HCEC 1CT (cell line): ENCODE results near the gene FKBP4.
"Not testable (repeated sequence)": the region's sequence is repeated elsewhere in the genome, so short reads cannot be mapped to it uniquely, and the experiment has no call there.

Experiments used
- DNase-seq: peaks from one replicate; pipeline ENCODE4 v3.0.0-alpha.2; 2017

Gene FKBP4, protein sequence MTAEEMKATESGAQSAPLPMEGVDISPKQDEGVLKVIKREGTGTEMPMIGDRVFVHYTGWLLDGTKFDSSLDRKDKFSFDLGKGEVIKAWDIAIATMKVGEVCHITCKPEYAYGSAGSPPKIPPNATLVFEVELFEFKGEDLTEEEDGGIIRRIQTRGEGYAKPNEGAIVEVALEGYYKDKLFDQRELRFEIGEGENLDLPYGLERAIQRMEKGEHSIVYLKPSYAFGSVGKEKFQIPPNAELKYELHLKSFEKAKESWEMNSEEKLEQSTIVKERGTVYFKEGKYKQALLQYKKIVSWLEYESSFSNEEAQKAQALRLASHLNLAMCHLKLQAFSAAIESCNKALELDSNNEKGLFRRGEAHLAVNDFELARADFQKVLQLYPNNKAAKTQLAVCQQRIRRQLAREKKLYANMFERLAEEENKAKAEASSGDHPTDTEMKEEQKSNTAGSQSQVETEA

DNA sequence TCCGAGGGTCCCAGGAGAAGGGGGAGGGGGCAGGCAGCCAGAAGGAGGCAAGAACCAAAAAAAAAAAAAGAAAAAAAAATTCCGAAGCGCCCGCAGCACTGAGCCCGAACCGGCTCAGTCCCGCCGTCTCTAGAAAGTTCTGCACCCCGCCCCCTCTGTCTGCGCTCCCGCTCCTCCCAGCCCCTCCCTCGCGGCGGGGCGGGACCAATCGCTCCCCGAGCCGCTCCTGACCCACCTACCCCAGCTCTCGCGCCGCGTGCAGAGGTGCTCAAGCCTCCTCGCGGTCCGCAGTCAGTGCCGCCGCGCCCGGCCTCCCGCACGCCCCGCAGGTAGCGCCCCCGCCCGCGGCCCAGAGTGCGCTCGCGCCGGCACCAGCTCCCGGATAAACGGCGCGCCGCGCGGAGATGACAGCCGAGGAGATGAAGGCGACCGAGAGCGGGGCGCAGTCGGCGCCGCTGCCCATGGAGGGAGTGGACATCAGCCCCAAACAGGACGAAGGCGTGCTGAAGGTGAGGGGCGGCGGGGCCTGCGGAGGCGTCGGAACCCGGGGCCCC is at the start of gene FKBP4:
Gene FKBP4, plus strand, starts transcription at position 235 of the 554 bp plus-strand sequence. Its CDS starts 170 bp downstream, at position 405.
- DNase-seq = peak; percentile 65

DNA sequence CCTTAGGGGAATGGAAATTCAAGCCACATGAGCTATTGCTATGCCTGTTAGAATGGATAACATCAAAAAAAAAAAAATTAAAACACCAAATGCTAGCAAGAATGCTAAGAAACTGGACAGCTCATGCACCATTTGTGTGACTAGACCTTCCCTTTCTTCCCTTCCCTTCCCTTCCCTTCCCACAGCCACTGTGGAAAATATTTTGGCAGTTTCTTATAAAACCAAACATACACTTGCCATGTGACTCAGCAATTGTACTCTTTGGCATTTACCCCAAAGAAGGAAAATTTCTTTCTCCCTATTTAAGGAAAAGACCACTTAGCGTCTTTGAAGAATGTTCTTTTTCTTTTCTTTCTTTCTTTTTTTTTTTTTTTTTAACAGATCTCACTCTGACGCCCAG is 49.1 kb upstream of the FKBP4 start:
- no peak for DNase-seq

DNA sequence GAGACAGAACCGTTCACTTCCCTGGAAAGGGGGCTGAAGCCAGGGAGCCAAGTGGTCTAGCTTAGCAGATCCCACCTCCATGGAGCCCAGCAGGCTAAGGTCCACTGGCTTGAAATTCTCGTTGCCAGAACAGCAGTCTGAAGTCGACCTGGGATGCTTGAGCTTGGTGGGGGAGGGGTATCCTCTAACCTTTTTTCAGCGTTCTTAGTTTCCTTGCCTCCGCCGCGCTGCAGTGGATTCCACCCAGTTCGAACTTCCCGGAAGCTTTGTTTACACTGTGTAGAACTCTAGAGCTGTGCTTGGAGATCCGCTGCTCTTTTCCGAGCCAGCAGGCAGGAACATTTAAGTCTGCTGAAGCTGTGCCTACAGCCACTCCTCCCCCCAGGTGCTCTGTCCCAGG is 45.2 kb upstream of the FKBP4 start:
- DNase-seq = no peak

DNA sequence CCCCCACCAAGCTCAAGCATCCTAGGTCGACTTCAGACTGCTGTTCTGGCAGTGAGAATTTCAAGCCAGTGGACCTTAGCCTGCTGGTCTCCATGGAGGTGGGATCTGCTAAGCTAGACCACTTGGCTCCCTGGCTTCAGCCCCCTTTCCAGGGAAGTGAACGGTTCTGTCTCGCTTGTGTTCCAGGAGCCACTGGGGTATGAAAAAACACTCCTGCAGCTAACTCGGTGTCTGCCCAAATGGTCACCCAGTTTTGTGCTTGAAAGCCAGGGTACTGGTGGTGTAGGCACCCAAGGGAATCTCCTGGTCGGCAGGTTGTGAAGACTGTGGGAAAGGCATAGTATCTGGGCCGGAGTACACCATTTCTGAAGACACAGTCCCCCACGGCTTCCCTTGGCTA is 44.6 kb upstream of the FKBP4 start:
- no peak for DNase-seq

DNA sequence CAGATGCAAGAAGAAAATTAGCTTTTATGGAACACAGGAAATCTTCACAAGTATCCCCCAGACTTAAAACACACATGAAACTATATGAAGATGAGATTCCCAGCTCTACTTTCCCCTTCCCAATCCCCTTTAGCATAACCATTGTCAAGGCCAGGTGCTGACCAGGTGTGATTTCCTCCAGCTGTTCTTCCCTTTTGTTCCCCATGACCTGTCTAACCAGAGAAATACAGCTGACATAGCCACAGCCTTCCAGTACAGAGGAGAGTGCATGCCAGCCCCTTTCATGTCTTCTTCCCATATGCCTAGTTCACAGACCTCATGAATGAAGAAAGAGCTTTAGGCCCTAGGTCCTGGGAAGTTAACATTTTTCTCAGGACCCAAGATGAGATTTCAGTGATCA is 43.5 kb upstream of the FKBP4 start:
- no peak for DNase-seq

DNA sequence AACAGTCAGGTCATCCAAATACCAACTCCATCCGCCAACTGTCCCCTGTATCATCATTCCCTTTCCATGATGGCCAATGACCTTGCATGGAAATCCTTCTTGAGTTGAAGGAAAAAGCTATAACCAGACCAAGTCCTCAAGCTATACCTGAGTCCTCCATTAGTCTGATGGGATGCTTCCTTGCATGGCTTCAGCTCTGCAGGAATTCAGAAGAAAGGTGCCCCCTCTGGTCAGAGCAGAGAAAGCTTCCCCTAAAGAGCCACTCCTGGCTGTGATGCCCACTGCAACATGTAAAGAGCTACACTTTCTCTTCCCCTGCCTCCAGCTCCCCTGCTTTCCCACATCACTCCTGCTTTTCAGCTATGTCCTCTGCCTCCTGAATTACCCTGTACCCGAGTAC is 43.1 kb upstream of the FKBP4 start:
- DNase-seq = no peak

DNA sequence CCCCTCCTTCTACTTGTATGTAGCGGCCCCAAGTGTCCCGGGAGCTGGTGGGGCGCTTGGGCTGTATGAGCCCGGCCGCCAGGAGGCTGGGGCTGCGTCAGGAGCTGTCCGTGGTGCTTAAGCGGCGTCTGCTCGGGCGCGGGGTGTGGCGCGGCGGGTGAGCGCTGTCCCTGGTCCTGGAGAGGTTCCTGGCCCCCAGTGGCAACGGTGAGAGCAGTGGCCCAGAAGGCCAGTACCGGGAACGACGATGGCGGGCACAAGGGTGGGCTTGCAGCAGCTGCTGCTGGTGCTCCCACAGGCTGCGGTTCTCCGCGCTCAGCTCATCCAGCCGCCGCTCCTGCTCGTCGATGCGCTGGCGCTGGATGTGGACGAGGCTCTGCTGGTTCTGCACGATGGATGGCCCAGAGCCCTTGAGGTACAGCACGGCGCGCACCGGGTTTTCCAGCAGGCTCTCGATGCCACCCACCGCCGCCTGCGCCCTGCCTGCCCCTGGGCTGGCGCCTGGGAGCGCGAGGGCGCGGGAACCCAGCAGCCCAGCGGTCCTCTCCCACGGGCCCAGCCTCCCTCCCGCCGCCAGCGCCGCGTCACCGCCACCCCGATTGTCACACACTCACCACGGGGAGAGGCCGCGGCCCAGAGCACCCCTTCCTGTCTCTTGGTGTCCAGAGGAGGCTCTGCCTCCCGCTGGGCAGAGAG is 41.9 kb upstream of the FKBP4 start:
- peak; percentile 21 for DNase-seq

DNA sequence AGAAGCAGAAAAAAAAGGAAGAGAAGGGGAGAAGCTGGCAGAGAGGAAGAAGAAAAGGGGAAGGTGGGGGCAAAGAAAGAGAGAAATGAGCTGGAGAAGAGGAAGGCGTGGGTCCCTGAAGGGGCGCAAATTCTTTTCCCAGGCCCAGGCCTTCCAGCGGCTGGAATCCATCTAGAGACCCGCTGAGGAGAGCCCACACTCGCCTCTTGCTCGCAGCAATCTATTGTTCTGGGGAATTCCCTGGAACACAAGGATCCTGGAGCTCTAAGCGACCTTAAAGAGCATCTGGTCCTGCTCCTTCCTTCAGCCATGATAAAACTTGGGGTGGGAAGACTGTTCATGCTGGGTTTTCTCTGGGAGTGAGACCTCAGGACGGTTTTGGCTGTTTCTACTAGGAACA is 41.2 kb upstream of the FKBP4 start:
- DNase-seq = no peak

DNA sequence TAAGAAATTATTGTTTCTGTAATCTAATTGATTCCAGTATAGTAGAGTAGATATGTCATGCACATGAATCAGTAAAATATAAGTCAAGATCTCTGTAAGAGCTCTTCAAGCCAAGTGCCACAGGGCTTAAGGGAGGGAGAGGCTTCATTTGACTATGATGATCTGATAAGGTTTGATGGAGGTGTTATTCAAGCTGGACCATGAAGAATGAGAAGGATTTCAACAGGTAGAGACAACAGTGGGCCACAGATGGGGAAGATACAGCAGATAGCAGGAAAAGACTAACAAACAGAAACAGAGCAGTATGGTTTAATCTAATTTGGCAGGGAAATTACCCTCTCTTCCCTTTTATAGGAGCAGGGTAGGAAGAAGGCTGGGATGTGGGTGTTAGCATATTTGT is 40.6 kb upstream of the FKBP4 start:
- no peak for DNase-seq

DNA sequence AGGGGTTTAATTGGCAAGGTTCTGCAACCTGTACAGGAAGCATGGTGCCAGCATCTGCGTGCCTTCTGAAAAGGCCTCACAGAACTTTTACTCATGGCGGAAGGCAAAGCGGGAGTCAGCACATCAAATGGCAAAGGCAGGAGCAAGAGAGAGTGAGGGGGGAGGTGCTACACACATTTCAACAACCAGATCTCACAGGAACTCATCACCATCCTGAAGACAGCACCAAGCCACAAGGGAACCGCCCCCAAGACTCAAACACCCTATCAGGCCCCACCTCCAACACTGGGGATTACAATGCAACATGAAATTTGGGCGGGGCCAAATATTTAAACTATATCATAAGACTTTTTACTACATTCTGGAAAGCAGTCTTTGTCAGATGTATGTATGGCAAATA is 38.0 kb upstream of the FKBP4 start:
- DNase-seq = no peak

DNA sequence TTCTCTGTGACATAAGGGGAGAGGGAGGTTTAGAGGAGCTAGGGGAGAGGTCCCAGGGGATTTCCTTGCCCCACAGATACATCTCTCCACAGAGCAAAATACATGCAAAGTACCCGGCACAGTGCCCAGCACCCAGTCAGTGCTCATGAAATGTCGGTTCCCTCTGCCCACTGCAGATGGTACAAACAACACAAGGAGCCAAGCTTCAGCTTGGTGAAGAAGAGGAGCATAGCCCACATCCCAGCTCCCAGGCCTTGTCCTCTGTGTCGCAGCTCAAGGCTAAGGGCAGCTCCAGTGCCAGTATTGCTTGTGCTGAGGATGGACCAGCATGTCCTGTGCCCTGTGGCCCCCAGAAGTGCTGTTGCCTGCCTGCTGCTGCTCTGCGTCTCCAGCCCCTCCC is 35.0 kb upstream of the FKBP4 start:
- no peak for DNase-seq

DNA sequence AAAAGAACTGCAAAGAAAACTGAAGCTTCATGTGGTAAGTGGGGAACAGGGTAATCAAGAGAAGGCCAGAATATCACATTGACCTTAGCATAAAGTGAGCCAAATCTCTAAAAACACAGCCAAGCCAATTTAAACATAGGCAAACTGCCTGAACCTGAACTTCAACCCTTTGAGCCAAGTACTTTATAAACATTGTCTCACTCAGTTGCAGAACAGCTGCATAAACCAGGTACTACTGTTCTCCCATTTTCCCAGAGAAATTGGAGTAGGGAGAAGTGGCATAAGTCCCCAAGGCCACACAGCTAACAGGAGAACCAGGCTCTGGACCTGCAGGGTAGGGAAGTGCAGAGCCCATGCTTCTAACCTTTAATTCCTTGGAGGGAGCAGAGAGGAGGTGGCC is 30.4 kb upstream of the FKBP4 start:
- no peak for DNase-seq

DNA sequence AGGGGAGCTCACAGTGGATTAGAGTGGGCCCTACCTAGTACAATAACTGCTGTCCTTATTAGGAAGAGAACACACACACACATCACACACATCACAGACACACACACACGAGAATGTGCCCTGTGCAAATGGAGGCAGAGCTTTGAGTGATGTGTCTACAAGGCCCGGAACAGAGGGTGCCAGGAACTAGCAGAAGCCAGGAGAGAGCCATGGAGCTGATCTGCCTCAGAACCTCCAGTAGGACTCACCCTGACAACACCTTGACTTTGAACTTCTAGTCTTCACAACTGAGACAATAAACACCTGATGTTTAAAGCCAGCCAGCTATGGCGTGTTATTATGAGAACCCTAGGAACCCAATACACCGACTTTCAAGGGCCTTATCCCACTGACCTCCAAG is 29.7 kb upstream of the FKBP4 start:
- no peak for DNase-seq

DNA sequence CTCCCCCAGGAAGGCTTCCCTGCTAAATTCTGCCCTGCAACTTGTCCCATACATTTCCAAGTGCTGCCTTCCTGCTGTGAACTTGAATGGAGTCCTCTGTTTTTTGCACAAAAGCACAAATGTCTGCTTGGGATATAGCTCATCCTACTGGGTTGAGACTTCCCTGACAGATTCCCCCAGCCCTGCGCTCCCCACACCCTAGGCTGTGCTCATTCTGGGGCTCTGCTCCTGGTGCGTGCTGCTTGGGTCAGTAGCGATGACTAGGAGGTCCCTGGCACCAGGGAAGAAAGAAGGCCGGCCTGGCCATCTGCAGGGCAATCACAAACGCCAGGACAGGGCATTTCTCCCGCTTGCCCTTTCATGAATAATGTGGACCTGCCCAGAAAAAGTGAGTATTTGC is 29.2 kb upstream of the FKBP4 start:
- no peak for DNase-seq

DNA sequence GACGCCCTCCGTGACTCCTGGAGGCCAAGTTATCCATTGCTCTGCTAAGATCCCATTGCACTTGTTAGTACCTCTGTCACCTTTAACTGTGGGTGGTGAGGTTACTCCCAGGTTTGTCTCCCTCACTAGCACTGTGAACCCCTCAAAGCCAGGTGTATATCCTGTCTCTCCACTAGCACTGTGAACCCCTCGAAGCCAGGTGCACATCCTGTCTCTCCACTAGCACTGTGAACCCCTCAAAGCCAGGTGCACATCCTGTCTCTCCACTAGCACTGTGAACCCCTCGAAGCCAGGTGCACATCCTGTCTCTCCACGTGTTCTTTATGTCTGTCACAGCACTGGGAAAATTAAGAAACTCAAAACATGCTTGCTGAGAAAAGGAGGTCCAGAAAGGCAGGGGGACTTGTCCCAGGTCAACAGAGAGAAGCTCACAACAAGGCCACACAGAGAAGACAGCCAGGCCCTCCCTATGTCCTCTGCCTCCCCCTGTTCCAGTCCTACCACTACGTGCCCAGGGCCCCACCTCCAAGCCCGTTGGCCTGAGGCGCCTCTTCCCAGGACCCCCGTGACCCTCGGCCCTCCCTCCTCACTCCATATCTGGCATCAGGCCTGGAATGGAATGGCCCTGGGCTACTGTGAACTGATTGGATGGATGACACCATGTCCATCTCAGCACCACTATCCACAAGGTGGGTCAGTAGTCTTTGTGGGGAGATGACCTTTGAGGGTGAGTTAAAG is 26.4 kb upstream of the FKBP4 start:
- DNase-seq = no peak

DNA sequence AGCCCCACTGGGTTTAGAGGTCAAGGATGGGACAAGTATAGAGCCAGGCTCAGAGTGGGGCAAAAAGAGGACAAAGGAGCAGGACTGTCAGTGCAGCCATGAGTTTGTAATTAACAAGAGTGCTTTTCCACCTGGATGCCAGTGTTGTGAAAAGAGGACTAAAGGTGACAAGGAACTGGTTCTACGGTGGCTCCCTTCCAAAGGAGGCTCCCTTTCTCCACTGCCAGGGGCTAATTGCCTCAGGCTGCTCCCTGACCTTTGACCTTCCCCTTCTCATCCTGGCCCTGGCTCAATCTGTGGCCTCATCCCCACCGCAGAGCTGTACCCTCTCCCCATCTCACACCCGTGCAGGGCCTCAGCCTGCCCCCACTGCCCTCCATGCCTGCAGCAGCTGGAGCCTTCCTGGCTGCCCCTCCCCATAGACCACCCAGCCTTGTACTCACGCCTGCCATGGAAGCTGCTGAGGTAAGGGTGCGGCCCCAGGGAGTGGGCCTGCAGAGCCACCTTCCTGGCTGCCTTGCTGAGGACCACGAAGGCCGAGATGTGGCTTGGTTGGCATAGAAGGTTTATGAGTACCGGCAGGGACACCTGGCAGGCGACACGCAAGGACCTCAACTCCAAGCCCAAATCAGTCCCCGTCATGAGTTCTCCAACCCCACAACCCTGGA is 24.8 kb upstream of the FKBP4 start:
- DNase-seq = no peak

DNA sequence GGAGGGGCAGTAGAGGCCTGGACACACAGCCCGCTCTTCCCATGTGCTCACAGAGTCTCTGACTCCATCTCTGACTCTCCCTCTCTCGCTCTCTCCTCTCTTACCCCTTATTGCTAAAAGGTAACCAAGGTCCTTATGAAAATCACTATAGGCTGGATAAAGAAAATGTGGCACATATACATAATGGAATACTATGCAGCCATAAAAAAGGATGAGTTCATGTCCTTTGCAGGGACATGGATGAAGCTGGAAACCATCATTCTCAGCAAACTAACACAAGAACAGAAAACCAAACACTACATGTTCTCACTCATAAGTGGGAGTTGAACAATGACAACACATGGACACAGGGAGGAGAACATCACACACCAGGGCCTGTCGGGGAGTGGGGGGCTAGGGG is 24.2 kb upstream of the FKBP4 start:
- not testable (repeated sequence) for DNase-seq

DNA sequence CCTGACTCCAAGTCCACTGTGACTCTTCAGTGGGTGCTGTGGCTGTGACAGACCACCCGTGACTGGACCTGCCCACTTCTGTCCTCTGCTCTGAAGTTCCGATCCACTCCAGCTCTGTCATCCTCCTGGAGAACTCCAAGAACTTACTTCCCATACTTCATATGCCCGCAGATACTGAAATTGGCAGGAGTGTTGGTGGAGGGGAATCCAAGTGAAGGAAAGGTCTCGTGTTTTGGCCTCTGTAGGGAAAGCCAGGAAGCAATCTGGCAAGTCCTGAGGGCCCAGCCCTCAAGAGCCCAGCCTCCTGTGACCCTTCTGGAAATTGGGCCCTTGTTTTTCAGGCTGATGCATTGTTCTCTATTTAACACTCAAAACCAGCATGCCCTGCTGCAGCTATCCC is 22.4 kb upstream of the FKBP4 start:
- no peak for DNase-seq

DNA sequence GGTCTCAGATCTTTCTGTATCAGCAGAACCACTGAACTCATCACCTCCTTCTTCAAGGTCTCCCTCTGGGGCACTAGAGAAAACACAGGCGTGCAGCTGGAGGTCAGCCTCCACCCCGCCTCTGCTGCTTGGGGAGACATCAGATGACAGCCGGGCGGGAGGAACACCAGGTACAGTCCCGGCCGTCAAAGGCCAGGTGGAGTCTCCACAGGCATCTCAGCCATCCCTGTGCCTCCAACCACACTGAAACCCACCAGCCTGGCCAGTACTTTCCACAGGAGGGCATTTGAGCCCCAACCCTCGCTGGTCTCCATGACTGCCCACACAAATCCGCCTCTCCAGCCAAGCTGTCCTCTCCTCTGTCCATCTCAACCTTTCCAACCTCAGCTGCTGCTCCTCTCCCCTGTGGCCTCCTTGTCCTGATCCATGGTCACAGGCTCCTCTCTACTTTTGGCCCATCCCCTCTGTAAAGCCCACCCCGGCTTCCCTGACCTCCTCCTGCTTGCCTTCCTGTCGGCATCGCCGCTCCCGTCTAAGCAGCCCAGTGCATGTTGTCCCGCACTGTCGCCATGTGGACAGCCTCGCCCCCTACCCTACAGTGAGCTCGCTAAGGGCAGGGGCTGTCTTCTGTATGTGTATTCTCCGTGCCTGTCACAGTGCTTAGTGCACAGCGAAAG is 21.4 kb upstream of the FKBP4 start:
- DNase-seq = no peak

DNA sequence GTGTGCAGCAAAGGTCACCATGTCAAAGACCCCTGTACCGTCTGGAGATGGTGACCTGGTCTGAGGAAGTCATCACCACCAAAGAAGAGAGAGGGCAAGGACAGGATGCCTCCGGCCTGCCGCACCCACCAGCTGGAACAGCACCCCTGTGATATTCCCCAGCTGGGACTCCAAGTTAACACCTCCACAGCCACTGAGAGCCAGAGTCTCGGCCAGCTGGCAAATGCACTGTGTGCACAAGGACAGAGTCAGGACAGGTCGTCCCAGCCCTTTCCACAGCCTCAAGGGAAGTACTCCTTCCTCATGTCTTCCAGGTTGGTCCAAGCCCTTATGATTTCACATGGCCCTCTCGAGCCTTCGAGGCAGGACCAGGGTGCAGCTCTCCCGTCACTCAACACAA is 19.3 kb upstream of the FKBP4 start:
- no peak for DNase-seq

DNA sequence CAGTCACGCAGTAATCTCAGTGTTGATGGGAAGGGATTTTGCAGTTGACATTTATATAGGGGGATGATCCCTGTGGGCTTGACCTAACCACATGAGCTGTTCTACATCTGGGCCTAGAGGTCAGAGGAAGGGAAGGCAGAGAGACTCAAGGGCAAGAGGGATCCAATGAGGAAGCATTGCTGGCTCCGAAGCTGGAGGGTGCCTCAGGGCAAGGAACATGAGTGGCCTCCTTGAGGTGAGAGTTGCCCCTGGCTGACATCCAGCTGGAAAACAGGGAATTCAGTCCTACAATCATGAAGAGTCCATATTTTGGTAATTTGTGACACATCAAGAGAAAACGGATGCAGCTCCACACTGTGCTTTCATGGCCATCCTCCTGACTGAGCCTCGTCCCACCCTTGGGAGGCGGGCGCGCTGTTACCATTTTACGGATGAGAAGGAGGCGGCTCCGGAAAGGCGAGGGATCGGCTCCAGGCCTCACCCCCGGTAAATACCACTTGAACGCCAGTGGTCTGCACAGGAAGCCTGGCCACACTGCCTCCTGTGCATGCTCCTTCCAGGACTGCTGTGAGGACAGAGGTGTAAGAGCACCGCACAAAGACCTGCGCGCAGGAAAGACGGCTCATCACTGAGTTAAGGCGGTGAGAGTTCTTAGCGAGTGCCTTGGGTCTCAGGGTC is 18.5 kb upstream of the FKBP4 start:
- DNase-seq = no peak

DNA sequence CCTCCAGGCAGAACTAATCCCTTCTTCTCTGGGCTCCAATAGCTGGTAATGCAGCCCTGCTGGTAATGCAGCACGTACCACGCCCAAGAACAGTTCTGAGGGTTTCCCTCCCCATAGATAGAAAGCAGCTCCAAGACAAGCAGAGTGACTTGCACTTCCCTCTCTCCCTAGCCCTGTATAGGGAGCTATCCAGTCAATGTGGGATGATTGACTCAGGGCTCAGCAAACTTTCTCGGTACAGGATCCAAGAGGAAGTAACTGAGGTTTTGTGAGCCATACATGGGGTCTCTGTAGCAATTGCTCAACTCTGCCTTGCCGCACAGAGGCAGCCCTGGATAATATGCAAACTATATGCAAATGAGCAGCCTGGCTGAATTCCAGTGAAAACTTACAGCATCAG is 15.5 kb upstream of the FKBP4 start:
- DNase-seq = no peak
